Jurkat, Clone E6-1 (cell line): ENCODE data around the gene IL12RB1.
A peak's percentile ranks its signal among the peaks of the same experiment; 100 is the strongest.
"Not testable (repeated sequence)": the region's sequence is repeated elsewhere in the genome, so short reads cannot be mapped to it uniquely, and the experiment has no call there.

Experiments used
- DNase-seq: peaks from one replicate; pipeline ENCODE4 v3.0.0-alpha.2; 2011; ENCODE audit warnings: low read depth, low spot score
- H3K4me3 ChIP-seq: 2 replicates; pipeline ENCODE4 v1.5.1; 2011; ENCODE audit warnings: mild to moderate bottlenecking, low read length, control low read depth, moderate library complexity

The IL12RB1 gene

GRCh38 chr19:18058208-18059009, 28.3 kb downstream of the IL12RB1 start:
- peak; percentile 67 for DNase-seq
- peak overlapping the region; percentile 37 for H3K4me3 ChIP-seq

- no peak overlapping the region for H3K4me3 ChIP-seq
- DNase-seq = no peak
Observed at GRCh38 chr19:18057557-18057956, 29.2 kb downstream of the IL12RB1 start.

GRCh38 chr19:18055967-18056366, 30.8 kb downstream of the IL12RB1 start:
- DNase-seq = no peak
- no peak overlapping the region for H3K4me3 ChIP-seq

- DNase-seq = no peak
- no peak overlapping the region for H3K4me3 ChIP-seq
Observed at GRCh38 chr19:18053576-18054219, 33.0 kb downstream of the IL12RB1 start.

- no peak overlapping the region for H3K4me3 ChIP-seq
- no peak for DNase-seq
Observed at GRCh38 chr19:18051887-18052286, 34.8 kb downstream of the IL12RB1 start.

GRCh38 chr19:18049385-18049784, 37.3 kb downstream of the IL12RB1 start:
- no peak overlapping the region for H3K4me3 ChIP-seq
- DNase-seq = no peak

GRCh38 chr19:18046059-18046718, 40.5 kb downstream of the IL12RB1 start:
- no peak overlapping the region for H3K4me3 ChIP-seq
- no peak for DNase-seq

GRCh38 chr19:18045307-18046050, 41.3 kb downstream of the IL12RB1 start:
- no peak for DNase-seq
- peak overlapping the region; percentile 42 for H3K4me3 ChIP-seq

GRCh38 chr19:18044825-18045304, 41.9 kb downstream of the IL12RB1 start:
- DNase-seq = peak; percentile 68
- H3K4me3 ChIP-seq = peak overlapping the region; percentile 42

GRCh38 chr19:18043676-18044075, 43.1 kb downstream of the IL12RB1 start:
- H3K4me3 ChIP-seq = no peak overlapping the region
- DNase-seq = no peak

GRCh38 chr19:18041054-18041453, 45.7 kb downstream of the IL12RB1 start:
- H3K4me3 ChIP-seq = no peak overlapping the region

GRCh38 chr19:18032102-18032501, 54.6 kb downstream of the IL12RB1 start:
- not testable (repeated sequence) for H3K4me3 ChIP-seq, DNase-seq

More at GRCh38 chr19:18041054-18041453, 45.7 kb downstream of the IL12RB1 start:
- DNase-seq = no peak

GRCh38 chr19:18031401-18031800, 55.3 kb downstream of the IL12RB1 start:
- H3K4me3 ChIP-seq, DNase-seq: not testable (repeated sequence)

GRCh38 chr19:18029617-18030338, 57.0 kb downstream of the IL12RB1 start:
- DNase-seq = no peak
- H3K4me3 ChIP-seq = no peak overlapping the region

GRCh38 chr19:18027151-18027550, 59.6 kb downstream of the IL12RB1 start:
- no peak for DNase-seq
- H3K4me3 ChIP-seq = no peak overlapping the region

- H3K4me3 ChIP-seq = peak overlapping the region; percentile 44
- DNase-seq = peak; percentile 81
Observed at GRCh38 chr19:18023622-18024251, 63.0 kb downstream of the IL12RB1 start.

GRCh38 chr19:18021121-18021755, 65.5 kb downstream of the IL12RB1 start:
- no peak overlapping the region for H3K4me3 ChIP-seq

More at GRCh38 chr19:18021121-18021755, 65.5 kb downstream of the IL12RB1 start:
- no peak for DNase-seq
